GM12878 (cell line): Measurements from ENCODE around the gene LHFPL2. TPM values are rescaled to one million over a fixed set of nuclear protein-coding genes. Genes with fewer than 3 reads are reported as not detected.

Experiments used
- ATAC-seq: fragments of 200-7000 bp; cut with Tn5 transposase; 3 replicates; pipeline ENCODE4 v1.9.1; 2020; ENCODE audit warnings: mild to moderate bottlenecking, moderate library complexity
- BruUV-seq: library from RNA; stranded (reverse); fragments of 400-500 nt; replicated peaks from 2 replicates; lab custom pipeline; 2021; lab: Mats Ljungman, UMichigan
- CTCF ChIA-PET: fragments of 300-600 bp; sonication (Branson Sonifier 250); formaldehyde crosslinking; extraction: SDS; loops from one replicate; lab custom pipeline; 2021; ENCODE audit warnings: inconsistent platforms; lab: Yijun Ruan, JAX
- POLR2A ChIA-PET: fragments of 350-600 bp; formaldehyde crosslinking; extraction: SDS; loops from one replicate; lab custom pipeline; 2021; ENCODE audit warnings: inconsistent platforms; lab: Charles Lee
- RAD21 ChIA-PET: fragments of 300-600 bp; sonication (Branson Sonifier 250); formaldehyde crosslinking; loops from one replicate; lab custom pipeline; 2023; ENCODE audit warnings: antibody characterized with exemption; ENCODE audit not compliant: unreplicated experiment; lab: Charles Lee
- SMC1A ChIA-PET: fragments of 300-600 bp; sonication (Branson Sonifier 250); formaldehyde crosslinking; loops from one replicate; lab custom pipeline; 2023; ENCODE audit not compliant: unreplicated experiment, uncharacterized antibody; lab: Charles Lee
- DNase-seq: peaks from one replicate; pipeline ENCODE4 v3.0.0-alpha.2; 2011; ENCODE audit warnings: low read depth, low spot score
- FAIRE-seq: peaks from 3 replicates; lab custom pipeline; 2011; peaks lifted over from hg19 to GRCh38; lab: Jason Lieb, UNC
- H2AFZ ChIP-seq: 2 replicates; pipeline ENCODE4 v1.6.0; 2011; ENCODE audit warnings: low read depth, low read length, control low read depth; ENCODE audit not compliant: control insufficient read depth
- H3K27ac ChIP-seq: 2 replicates; pipeline ENCODE4 v1.5.1; 2011; ENCODE audit warnings: control low read depth; ENCODE audit not compliant: control insufficient read depth, insufficient read depth
- H3K27me3 ChIP-seq, 2 experiments: replicated peaks in 1 of 2; 2 replicates each; pipeline versions ENCODE4 v1.6.0 to v1.6.1; 2011; ENCODE audit warnings: low read length in 1 of 2; ENCODE audit not compliant: control insufficient read depth in 2 of 2, insufficient read depth in 2 of 2
- H3K36me3 ChIP-seq, 2 experiments: 2 replicates each; pipeline ENCODE4 v1.5.1; 2011; ENCODE audit warnings: low read length in 1 of 2; ENCODE audit not compliant: control insufficient read depth in 2 of 2, insufficient read depth in 2 of 2
- H3K4me1 ChIP-seq: 2 replicates; pipeline ENCODE4 v1.6.1; 2011; ENCODE audit warnings: mild to moderate bottlenecking, low read length, moderate library complexity, mixed read lengths; ENCODE audit not compliant: control insufficient read depth, insufficient read depth
- H3K4me2 ChIP-seq: 2 replicates; pipeline ENCODE4 v1.6.0; 2011; ENCODE audit warnings: control low read depth; ENCODE audit not compliant: control insufficient read depth, insufficient read depth
- H3K4me3 ChIP-seq: fragments of 200-600 bp; sonication (generic); 2 replicates; pipeline ENCODE4 v1.5.1; 2016
- H3K79me2 ChIP-seq: 2 replicates; pipeline ENCODE4 v1.6.0; 2011; ENCODE audit warnings: low read length; ENCODE audit not compliant: control insufficient read depth, insufficient read depth
- H3K9ac ChIP-seq: 2 replicates; pipeline ENCODE4 v1.8.0; 2011; ENCODE audit warnings: low read length, control low read depth, mixed read lengths; ENCODE audit not compliant: control insufficient read depth, insufficient read depth
- H3K9me3 ChIP-seq: replicated peaks from 3 replicates; pipeline ENCODE4 v1.5.1; 2011; ENCODE audit warnings: mild to moderate bottlenecking, low read length; ENCODE audit not compliant: control insufficient read depth, insufficient read depth
- H4K20me1 ChIP-seq: 2 replicates; pipeline ENCODE4 v1.6.0; 2011; ENCODE audit not compliant: control insufficient read depth, insufficient read depth
- BRCA1 ChIP-seq: IDR thresholded peaks from 2 replicates; pipeline ENCODE4 v1.6.1; 2011; ENCODE audit warnings: low read depth, low read length, improper control_type of control experiment
- CBX5 ChIP-seq: sonication (generic); IDR thresholded peaks from 2 replicates; pipeline ENCODE4 v1.6.1; 2016; ENCODE audit warnings: low read depth, moderate library complexity, mild to moderate bottlenecking, inconsistent platforms
- CHD1 ChIP-seq: IDR thresholded peaks from 2 replicates; pipeline ENCODE4 v1.6.1; 2012; ENCODE audit warnings: low read depth, low read length, improper control_type of control experiment
- E2F8 ChIP-seq: fragments of 450-650 bp; IDR thresholded peaks from 2 replicates; pipeline ENCODE4 v1.6.1; 2018; ENCODE audit warnings: mild to moderate bottlenecking, low read depth, moderate library complexity; ENCODE audit not compliant: partially characterized antibody
- MAX ChIP-seq: IDR thresholded peaks from 2 replicates; pipeline ENCODE4 v1.6.1; 2012; ENCODE audit warnings: low read depth, low read length, improper control_type of control experiment
- NFYB ChIP-seq: IDR thresholded peaks from 2 replicates; pipeline ENCODE4 v1.6.1; 2011; ENCODE audit warnings: low read depth, mild to moderate bottlenecking, low read length, improper control_type of control experiment, moderate library complexity; ENCODE audit not compliant: insufficient read depth
- PAX8 ChIP-seq: fragments of 450-650 bp; IDR thresholded peaks from 2 replicates; pipeline ENCODE4 v1.6.1; 2017; ENCODE audit warnings: mild to moderate bottlenecking, moderate library complexity
- RAD51 ChIP-seq: fragments of 450-650 bp; IDR thresholded peaks from 2 replicates; pipeline ENCODE4 v1.6.1; 2016; ENCODE audit warnings: moderate library complexity, mild to moderate bottlenecking, inconsistent platforms
- REST ChIP-seq: IDR thresholded peaks from 2 replicates; pipeline ENCODE4 v1.6.1; 2012; ENCODE audit warnings: mild to moderate bottlenecking, low read depth, low read length
- SIN3A ChIP-seq: IDR thresholded peaks from 2 replicates; pipeline ENCODE4 v1.6.1; 2012; ENCODE audit warnings: low read depth, low read length, improper control_type of control experiment
- SRF ChIP-seq, 2 experiments: IDR thresholded peaks; 2 replicates each; pipeline ENCODE4 v1.6.1; 2011; ENCODE audit warnings: low read depth in 2 of 2, low read length in 2 of 2, mild to moderate bottlenecking in 1 of 2, moderate library complexity in 1 of 2
- TBL1XR1 ChIP-seq: IDR thresholded peaks from 2 replicates; pipeline ENCODE4 v1.6.1; 2012; ENCODE audit warnings: low read depth, low read length, improper control_type of control experiment
- WGBS: methylation state at CpG from one replicate; pipeline ENCODE4 v1.1.6; 2016; ENCODE audit warnings: low lambda C conversion rate; ENCODE audit not compliant: insufficient replicate concordance, insufficient coverage; ENCODE audit errors: missing lambda C conversion rate; 5-methylcytosine and 5-hydroxymethylcytosine counted together
- in situ Hi-C: fragments of 300-500 bp; cut with MboI; formaldehyde crosslinking; loops from 9 replicates; pipeline ENCODE4 v1.14.3; 2018; ENCODE audit warnings: mixed read lengths
- intact Hi-C: fragments of 100-400 bp; cut with micrococcal nuclease; formaldehyde crosslinking; loops from one replicate; pipeline ENCODE4 v1.14.2; 2022; ENCODE audit not compliant: unreplicated experiment
- polyA plus RNA-seq, 11 experiments: library from polyadenylated mRNA; depleted of rRNA in 4 of 11; unstranded in 6 of 11; stranded (reverse) in 5 of 11; fragments of >200 nt; fragmentation: Nextera tagmentation in 4 of 11; fragmentation: Illumina TruSeq in 1 of 11; extraction: Ambion mirVana in 4 of 11; extraction: Trizol in 1 of 11; gene quantifications; 1 replicate in 1 of 11; 2 replicates in 10 of 11; pipeline versions ENCODE4 v1.2.1 to v1.2.3, GENCODE V29; 2011 to 2016; ENCODE audit warnings: inconsistent platforms in 2 of 11, missing spikeins in 2 of 11, low read depth in 1 of 11
- total RNA-seq, 4 experiments: library from RNA; depleted of rRNA in 3 of 4; stranded (reverse); fragments of >200 nt in 3 of 4; fragmentation: Illumina TruSeq in 1 of 4; extraction: Trizol in 1 of 4; gene quantifications; 2 replicates each; pipeline versions ENCODE4 v1.2.1 to v1.2.3, GENCODE V29; 2013 to 2021

Gene LHFPL2
- total and polyA plus RNA-seq, 10 of the 15 experiments (the other 5 are each of a cell fraction or from before 2014, with no cell fraction given): 4.1 to 21.8 (median 12.5) TPM

GRCh38 chr5:78547183-78547582 lies 101.4 kb downstream of the LHFPL2 start:
- no peaks in the 10 kb centered on the region for H3K79me2 ChIP-seq
- peaks cover 59% of the 10 kb centered on the region for H3K4me1 ChIP-seq
- in situ Hi-C loops: no loop called here
- intact Hi-C loops: loop anchor here (5.0 to 10.0 kb wide), 3 partner anchors 45 to 208 kb away; no protein-coding TSS in a partner anchor
- no peak overlapping the region for H3K9ac ChIP-seq
- TF ChIP-seq RAD51 (no peak), PAX8 (no peak), CHD1 (no peak), SRF (IDR thresholded peaks at IDR 0.05; ENCODE audit: low read depth in 2 of 2, low read length in 2 of 2) (no peak), E2F8 (no peak), SIN3A (no peak), TBL1XR1 (no peak), CBX5 (no peak), BRCA1 (no peak), MAX (no peak), REST (no peak), NFYB (no peak)
- ChIA-PET SMC1A (interaction anchor here (1.3 kb wide), 1 partner anchor 84 kb away, joined by 3 read pairs; no protein-coding TSS in a partner anchor), CTCF (no interaction called here), RAD21 (no interaction called here), POLR2A (interaction anchor here (0.7 kb wide), 1 partner anchor 17 kb away, joined by 4 read pairs; no protein-coding TSS in a partner anchor)
- H3K9me3 ChIP-seq: no peaks in the 10 kb centered on the region
- no peak for DNase-seq
- H3K36me3 ChIP-seq: peaks cover 0 to 4% of the 10 kb centered on the region in 2 experiments; a peak in 1 of 4 replicates
- H2AFZ ChIP-seq: no peak overlapping the region
- H3K4me3 ChIP-seq: peak overlapping the region; percentile 37; the same call in 1 of the 2 replicates
- ATAC-seq: peak; percentile 5
- BruUV-seq: no TSS peak
- peak overlapping the region; percentile 60 for H3K27ac ChIP-seq
- H4K20me1 ChIP-seq: no peaks in the 10 kb centered on the region
- H3K4me2 ChIP-seq: peak overlapping the region; percentile 23
- no peaks in the 10 kb centered on the region for H3K27me3 ChIP-seq
- FAIRE-seq: no peak
- 20% methylated on average over 5 of the region's 5 CpGs for WGBS
